VCaP (cell line): Measurements from ENCODE around the gene DYSF.

Experiments used
- H3K27ac ChIP-seq: fragments of 450-650 bp; 2 replicates; pipeline ENCODE4 v1.5.1; 2017
- TF ChIP-seq, protein P1 (sequence below): fragments of 450-650 bp; conservative IDR thresholded peaks from 2 replicates; pipeline ENCODE4 v1.5.1; 2017; ENCODE audit warnings: mild to moderate bottlenecking, moderate library complexity

DYSF gene

GRCh38 chr2:71618327-71619113 is 165.2 kb downstream of the DYSF start:
- no peak overlapping the region for H3K27ac ChIP-seq
- TF ChIP-seq, protein P1, sequence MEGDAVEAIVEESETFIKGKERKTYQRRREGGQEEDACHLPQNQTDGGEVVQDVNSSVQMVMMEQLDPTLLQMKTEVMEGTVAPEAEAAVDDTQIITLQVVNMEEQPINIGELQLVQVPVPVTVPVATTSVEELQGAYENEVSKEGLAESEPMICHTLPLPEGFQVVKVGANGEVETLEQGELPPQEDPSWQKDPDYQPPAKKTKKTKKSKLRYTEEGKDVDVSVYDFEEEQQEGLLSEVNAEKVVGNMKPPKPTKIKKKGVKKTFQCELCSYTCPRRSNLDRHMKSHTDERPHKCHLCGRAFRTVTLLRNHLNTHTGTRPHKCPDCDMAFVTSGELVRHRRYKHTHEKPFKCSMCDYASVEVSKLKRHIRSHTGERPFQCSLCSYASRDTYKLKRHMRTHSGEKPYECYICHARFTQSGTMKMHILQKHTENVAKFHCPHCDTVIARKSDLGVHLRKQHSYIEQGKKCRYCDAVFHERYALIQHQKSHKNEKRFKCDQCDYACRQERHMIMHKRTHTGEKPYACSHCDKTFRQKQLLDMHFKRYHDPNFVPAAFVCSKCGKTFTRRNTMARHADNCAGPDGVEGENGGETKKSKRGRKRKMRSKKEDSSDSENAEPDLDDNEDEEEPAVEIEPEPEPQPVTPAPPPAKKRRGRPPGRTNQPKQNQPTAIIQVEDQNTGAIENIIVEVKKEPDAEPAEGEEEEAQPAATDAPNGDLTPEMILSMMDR: no peak

DNA sequence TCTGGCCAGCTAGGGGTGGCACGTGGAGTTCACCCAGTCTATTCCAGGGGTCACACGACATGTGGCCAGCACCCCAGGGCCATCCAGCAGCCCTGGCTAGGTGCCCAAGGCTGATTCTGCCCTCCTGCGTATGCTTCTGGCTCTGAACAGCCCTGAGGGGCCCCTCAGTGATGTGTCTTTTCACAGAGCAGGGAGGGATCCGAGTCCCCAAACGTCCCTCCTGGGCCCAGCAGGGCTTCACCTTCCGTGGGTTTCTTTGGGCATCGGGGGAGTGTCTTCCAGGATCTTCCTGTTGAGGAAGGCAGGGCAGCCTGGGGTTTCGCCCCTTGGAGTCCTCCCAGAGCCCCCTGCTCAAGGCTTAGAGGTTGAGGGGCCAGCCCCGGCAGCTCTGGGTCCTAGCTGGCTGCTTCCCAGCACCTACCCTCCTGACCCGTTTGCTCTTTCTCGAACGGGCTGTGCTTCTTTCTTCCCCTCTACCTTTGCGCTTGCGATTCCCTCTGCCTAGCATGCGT is 165.9 kb downstream of the DYSF start:
- no peak overlapping the region for H3K27ac ChIP-seq
- TF ChIP-seq, protein P1: no peak

- TF ChIP-seq, protein P1: no peak
- H3K27ac ChIP-seq: no peak overlapping the region
Observed at GRCh38 chr2:71620116-71620515, 166.8 kb downstream of the DYSF start.

- no peak overlapping the region for H3K27ac ChIP-seq
- TF ChIP-seq, protein P1: no peak
Observed at GRCh38 chr2:71620851-71621251, 167.5 kb downstream of the DYSF start.

- no peak overlapping the region for H3K27ac ChIP-seq
- TF ChIP-seq, protein P1: no peak
Observed at GRCh38 chr2:71629273-71629672, 175.9 kb downstream of the DYSF start.

GRCh38 chr2:71629771-71630453 is 176.6 kb downstream of the DYSF start:
- H3K27ac ChIP-seq: no peak overlapping the region
- TF ChIP-seq, protein P1: no peak

DNA sequence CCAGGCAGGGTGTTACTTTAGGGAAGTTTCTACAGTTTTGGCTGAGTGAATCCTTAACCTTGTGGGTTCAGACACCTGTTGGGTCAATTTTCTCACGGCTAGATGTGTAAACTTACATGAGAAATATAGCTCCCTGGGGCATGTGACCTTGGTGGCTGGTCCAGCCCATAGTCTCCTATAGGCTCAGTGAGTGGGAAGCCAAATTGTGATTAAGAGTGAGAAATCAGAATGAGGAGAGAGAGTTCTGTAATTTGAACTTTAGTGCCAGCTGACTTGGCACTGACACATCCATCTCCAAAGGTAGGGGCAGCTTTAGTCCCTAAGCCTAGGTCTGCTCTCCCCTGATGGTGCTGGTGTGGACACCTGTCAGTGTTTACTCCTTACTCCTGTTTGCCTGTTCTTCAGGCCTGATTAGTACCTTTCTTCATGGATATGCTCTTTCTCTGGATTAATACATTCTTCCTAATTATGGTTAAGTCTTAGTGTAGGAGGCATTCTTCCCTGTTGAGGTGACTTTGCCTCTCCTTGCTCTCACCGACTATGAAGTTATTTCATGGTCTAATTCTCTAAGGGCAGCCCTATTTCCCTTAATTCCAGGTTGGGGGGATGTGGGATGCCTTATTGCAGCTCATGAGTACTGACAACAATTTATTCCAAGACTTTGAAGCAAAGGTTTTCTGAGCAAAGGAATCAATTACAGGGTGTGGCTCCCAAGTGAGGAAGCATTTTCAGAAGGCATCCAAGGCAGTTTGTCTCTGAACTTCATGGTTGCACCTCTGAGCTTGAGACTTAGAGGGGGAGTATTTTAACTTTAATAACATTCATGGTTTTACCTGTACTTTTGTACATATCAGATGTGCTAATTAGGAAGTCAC is 177.3 kb downstream of the DYSF start:
- H3K27ac ChIP-seq: no peak overlapping the region
- TF ChIP-seq, protein P1: no peak
